Activated T-cell treated with anti-CD3 and anti-CD28 coated beads, Interleukin-2, amount 50 U/mL, for 4 hours (primary cell): ENCODE results near the gene NSDHL. TPM values are rescaled to one million over a fixed set of nuclear protein-coding genes. Genes with fewer than 3 reads are reported as not detected.
A peak's percentile ranks its signal among the peaks of the same experiment; 100 is the strongest.
"Not testable (repeated sequence)": the region's sequence is repeated elsewhere in the genome, so short reads cannot be mapped to it uniquely, and the experiment has no call there.

Experiments
- ATAC-seq, 2 donors: fragments of 200-7000 bp; cut with Tn5 transposase; one replicate each; pipeline ENCODE4 v1.10.0; 2021
- DNase-seq: peaks from one replicate; pipeline ENCODE4 v3.0.0-alpha.2; 2020
- H3K27me3 Mint-ChIP-seq: one replicate; pipeline ENCODE4 v1.8.0; 2021; ENCODE audit warnings: low read depth, mixed read lengths
- H3K36me3 Mint-ChIP-seq: one replicate; pipeline ENCODE4 v1.8.0; 2022; ENCODE audit warnings: mixed read lengths; ENCODE audit not compliant: insufficient read depth
- H3K4me1 Mint-ChIP-seq: one replicate; pipeline ENCODE4 v1.8.0; 2021; ENCODE audit warnings: low read depth, mixed read lengths
- H3K4me3 Mint-ChIP-seq: one replicate; pipeline ENCODE4 v1.8.0; 2021; ENCODE audit warnings: mild to moderate bottlenecking, moderate library complexity, mixed read lengths
- H3K9me3 Mint-ChIP-seq: one replicate; pipeline ENCODE4 v1.8.0; 2021; ENCODE audit warnings: mixed read lengths
- total RNA-seq, 3 donors: library from RNA; stranded (reverse); gene quantifications; one replicate each; pipeline ENCODE4 v1.2.1, GENCODE V29; 2021

NSDHL gene
- 10 to 100 TPM; 18.3 to 21.4 (median 18.7) TPM for total RNA-seq

GRCh38 chrX:152830312-152831305 lies at the start of gene NSDHL, which contains the start of gene CETN2:
Gene NSDHL (plus strand): TSS chrX:152831063. CDS start chrX:152846325, 15,262 bp downstream.
Gene CETN2 (minus strand): TSS chrX:152830757. CDS start chrX:152830710, 47 bp downstream.
- Mint-ChIP-seq H3K36me3 (peaks cover 6% of the 10 kb centered on the region), H3K27me3 (no peaks in the 10 kb centered on the region), H3K4me1 (peaks cover 20% of the 10 kb centered on the region), H3K4me3 (peak within 1 kb of the TSS; percentile 90), H3K9me3 (no peaks in the 10 kb centered on the region)
- DNase-seq (peak; percentile 89), ATAC-seq (peak; percentile 97 to 99)

GRCh38 chrX:152787062-152787461 lies 43.8 kb upstream of the NSDHL start:
- not testable (repeated sequence) for H3K27me3 Mint-ChIP-seq, H3K4me3 Mint-ChIP-seq, DNase-seq, H3K36me3 Mint-ChIP-seq, H3K9me3 Mint-ChIP-seq, H3K4me1 Mint-ChIP-seq
- peak; percentile 30 to 58 for ATAC-seq

- no peaks in the 10 kb centered on the region for H3K9me3 Mint-ChIP-seq
- H3K27me3 Mint-ChIP-seq = peaks cover 7% of the 10 kb centered on the region
- H3K4me1 Mint-ChIP-seq = no peaks in the 10 kb centered on the region
- no peaks in the 10 kb centered on the region for H3K36me3 Mint-ChIP-seq
- H3K4me3 Mint-ChIP-seq = no peak overlapping the region
- no peak for DNase-seq
- no peak for ATAC-seq
Measured at GRCh38 chrX:152798945-152799344, 31.9 kb upstream of the NSDHL start.

- H3K4me1 Mint-ChIP-seq = no peaks in the 10 kb centered on the region
- no peaks in the 10 kb centered on the region for H3K9me3 Mint-ChIP-seq
- ATAC-seq (no peak), DNase-seq (no peak)
- no peak overlapping the region for H3K4me3 Mint-ChIP-seq
- peaks cover 14% of the 10 kb centered on the region for H3K27me3 Mint-ChIP-seq
- H3K36me3 Mint-ChIP-seq = no peaks in the 10 kb centered on the region
Measured at GRCh38 chrX:152806035-152806434, 24.8 kb upstream of the NSDHL start.

- H3K27me3 Mint-ChIP-seq = peaks cover 7% of the 10 kb centered on the region
- no peak for ATAC-seq
- H3K4me3 Mint-ChIP-seq = no peak overlapping the region
- H3K4me1 Mint-ChIP-seq = peaks cover 3% of the 10 kb centered on the region
- no peaks in the 10 kb centered on the region for H3K36me3 Mint-ChIP-seq
- DNase-seq = no peak
- no peaks in the 10 kb centered on the region for H3K9me3 Mint-ChIP-seq
Measured at GRCh38 chrX:152810403-152810802, 20.5 kb upstream of the NSDHL start.

- DNase-seq (no peak), ATAC-seq (no peak)
- Mint-ChIP-seq H3K4me1 (peaks cover 3% of the 10 kb centered on the region), H3K36me3 (no peaks in the 10 kb centered on the region), H3K9me3 (no peaks in the 10 kb centered on the region), H3K27me3 (no peaks in the 10 kb centered on the region), H3K4me3 (no peak overlapping the region)
Measured at GRCh38 chrX:152813206-152813605, 17.7 kb upstream of the NSDHL start.

- DNase-seq = no peak
- Mint-ChIP-seq H3K36me3 (no peaks in the 10 kb centered on the region), H3K9me3 (no peaks in the 10 kb centered on the region), H3K4me1 (peaks cover 3% of the 10 kb centered on the region), H3K4me3 (no peak overlapping the region), H3K27me3 (no peaks in the 10 kb centered on the region)
- ATAC-seq = no peak
Measured at GRCh38 chrX:152814048-152814447, 16.8 kb upstream of the NSDHL start.

- peaks cover 6% of the 10 kb centered on the region for H3K27me3 Mint-ChIP-seq
- H3K4me1 Mint-ChIP-seq = peaks cover 3% of the 10 kb centered on the region
- DNase-seq (no peak), ATAC-seq (no peak)
- H3K36me3 Mint-ChIP-seq = no peaks in the 10 kb centered on the region
- no peaks in the 10 kb centered on the region for H3K9me3 Mint-ChIP-seq
- H3K4me3 Mint-ChIP-seq = no peak overlapping the region
Measured at GRCh38 chrX:152817078-152817764, 13.6 kb upstream of the NSDHL start.

- peaks cover 6% of the 10 kb centered on the region for H3K27me3 Mint-ChIP-seq
- H3K4me3 Mint-ChIP-seq = no peak overlapping the region
- H3K9me3 Mint-ChIP-seq = no peaks in the 10 kb centered on the region
- H3K36me3 Mint-ChIP-seq = no peaks in the 10 kb centered on the region
- H3K4me1 Mint-ChIP-seq = no peaks in the 10 kb centered on the region
- ATAC-seq = no peak
- no peak for DNase-seq
Measured at GRCh38 chrX:152818356-152818755, 12.5 kb upstream of the NSDHL start.

GRCh38 chrX:152819266-152819665 lies 11.6 kb upstream of the NSDHL start:
- peaks cover 6% of the 10 kb centered on the region for H3K27me3 Mint-ChIP-seq
- no peak for DNase-seq
- H3K4me3 Mint-ChIP-seq = no peak overlapping the region
- no peak for ATAC-seq
- H3K36me3 Mint-ChIP-seq = no peaks in the 10 kb centered on the region
- H3K4me1 Mint-ChIP-seq = no peaks in the 10 kb centered on the region
- H3K9me3 Mint-ChIP-seq = no peaks in the 10 kb centered on the region

GRCh38 chrX:152819732-152820131 lies 11.1 kb upstream of the NSDHL start:
- Mint-ChIP-seq H3K36me3 (no peaks in the 10 kb centered on the region), H3K4me1 (no peaks in the 10 kb centered on the region), H3K4me3 (peak overlapping the region; percentile 8), H3K9me3 (no peaks in the 10 kb centered on the region), H3K27me3 (peaks cover 6% of the 10 kb centered on the region)
- ATAC-seq (no peak), DNase-seq (no peak)

GRCh38 chrX:152821145-152821765 lies 9.6 kb upstream of the NSDHL start:
- Mint-ChIP-seq H3K27me3 (peaks cover 6% of the 10 kb centered on the region), H3K36me3 (no peaks in the 10 kb centered on the region), H3K4me3 (no peak overlapping the region), H3K4me1 (no peaks in the 10 kb centered on the region), H3K9me3 (no peaks in the 10 kb centered on the region)
- ATAC-seq (no peak), DNase-seq (no peak)

- H3K36me3 Mint-ChIP-seq = no peaks in the 10 kb centered on the region
- H3K27me3 Mint-ChIP-seq = peaks cover 6% of the 10 kb centered on the region
- H3K9me3 Mint-ChIP-seq = no peaks in the 10 kb centered on the region
- no peaks in the 10 kb centered on the region for H3K4me1 Mint-ChIP-seq
- ATAC-seq (no peak), DNase-seq (no peak)
- H3K4me3 Mint-ChIP-seq = no peak overlapping the region
Measured at GRCh38 chrX:152822383-152823086, 8.3 kb upstream of the NSDHL start.

GRCh38 chrX:152823657-152824056 lies 7.2 kb upstream of the NSDHL start:
- Mint-ChIP-seq H3K27me3 (peaks cover 6% of the 10 kb centered on the region), H3K9me3 (no peaks in the 10 kb centered on the region), H3K36me3 (peaks cover 4% of the 10 kb centered on the region), H3K4me1 (no peaks in the 10 kb centered on the region), H3K4me3 (no peak overlapping the region)
- DNase-seq (no peak), ATAC-seq (no peak)
